ENCODE data around the gene HNRNPA3.
"Not testable (repeated sequence)": the region's sequence is repeated elsewhere in the genome, so short reads cannot be mapped to it uniquely, and the experiment has no call there.

The HNRNPA3 gene

GRCh38 chr2:177232098-177232704, 19.6 kb downstream of the HNRNPA3 start:
- no peak for DNase-seq (ENCODE audit: low read depth)

GRCh38 chr2:177234267-177234666, 21.7 kb downstream of the HNRNPA3 start:
- DNase-seq (ENCODE audit: low read depth) = no peak

DNA sequence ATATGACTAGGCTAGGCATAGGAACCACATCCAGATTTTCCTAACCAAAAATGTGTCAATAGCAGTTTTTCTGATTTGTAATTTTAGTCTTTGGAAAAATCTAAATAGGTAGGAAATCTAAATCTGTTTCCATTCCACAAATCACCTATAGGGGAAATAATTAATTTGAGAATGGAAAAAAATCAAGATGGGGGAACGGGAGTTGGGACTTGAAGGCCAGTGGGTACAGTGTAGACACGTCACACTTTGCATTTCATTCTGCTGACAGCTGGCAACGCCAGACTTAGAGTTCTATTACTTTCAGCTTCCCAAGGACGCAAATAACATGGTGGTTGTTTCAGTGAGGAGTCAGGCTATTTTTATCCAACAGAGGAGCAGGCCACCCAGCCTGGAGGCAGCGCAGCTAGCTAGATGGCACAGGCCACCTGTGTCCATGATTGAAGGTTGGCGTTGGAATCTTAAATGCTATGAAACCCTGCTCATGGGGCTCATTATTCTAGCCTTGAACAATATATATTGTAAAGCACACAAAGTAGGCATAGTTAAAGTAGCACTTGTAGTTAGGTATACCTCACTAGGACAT, 23.4 kb downstream of the HNRNPA3 start:
- no peak for DNase-seq (ENCODE audit: low read depth)

DNA sequence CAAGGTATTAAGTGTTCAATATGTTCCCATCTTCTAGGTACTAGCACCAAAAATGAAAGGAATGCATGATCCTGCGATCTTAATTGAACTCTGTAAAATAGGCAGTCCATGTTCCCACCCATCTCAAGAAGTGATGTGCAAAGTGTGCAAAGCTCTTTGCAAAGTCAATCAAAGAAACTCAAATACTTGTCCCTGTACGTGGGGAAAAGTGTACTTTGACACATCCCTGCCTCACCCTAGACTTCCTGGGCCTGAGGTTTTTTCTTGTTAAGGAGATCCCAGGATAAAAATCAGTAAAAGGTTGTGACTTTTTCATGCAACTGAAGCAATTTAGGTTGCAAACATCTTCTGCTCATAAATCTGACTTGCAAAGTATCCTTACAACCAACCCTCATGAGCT, 25.3 kb downstream of the HNRNPA3 start:
- no peak for DNase-seq (ENCODE audit: low read depth)

DNA sequence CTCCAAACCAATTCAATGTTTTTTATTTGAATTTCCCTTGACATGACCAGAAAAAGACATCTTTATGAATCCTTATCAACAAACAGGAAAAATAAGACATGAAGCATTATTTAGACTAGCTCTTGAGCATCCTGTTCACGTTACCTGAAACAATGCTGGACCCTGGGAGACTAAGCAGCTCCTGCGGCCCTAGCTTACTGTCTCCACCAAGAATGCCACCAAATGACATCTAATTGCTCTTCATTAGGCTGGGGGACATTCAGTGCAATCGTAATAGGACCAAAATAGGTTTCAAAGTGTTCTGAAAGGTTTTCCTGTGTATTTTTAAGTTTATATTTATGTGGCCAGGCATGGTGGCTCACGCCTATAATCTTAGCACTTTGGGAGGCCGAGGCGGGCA, 26.5 kb downstream of the HNRNPA3 start:
- no peak for DNase-seq (ENCODE audit: low read depth)

GRCh38 chr2:177239932-177240630, 27.5 kb downstream of the HNRNPA3 start:
- peak; percentile 40 for DNase-seq (ENCODE audit: low read depth)

DNA sequence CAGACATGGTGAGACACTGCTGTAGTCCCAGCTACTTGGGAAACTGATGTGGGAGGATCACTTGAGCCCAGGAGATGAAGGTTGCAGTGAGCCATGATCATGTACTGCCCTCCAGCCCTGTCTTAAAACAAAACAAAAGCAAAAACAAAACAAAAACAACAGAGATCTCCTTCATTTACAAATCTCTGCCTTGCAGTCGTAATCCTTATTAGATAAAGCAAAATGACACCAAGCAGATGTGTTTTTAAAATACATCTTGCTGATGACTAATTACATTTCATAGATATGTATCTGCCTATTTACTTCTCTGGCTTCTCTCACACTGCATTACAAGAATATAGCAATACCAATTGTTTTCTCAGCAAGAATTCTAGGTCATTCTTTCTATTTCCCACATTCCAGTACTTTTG, 29.1 kb downstream of the HNRNPA3 start:
- DNase-seq (ENCODE audit: low read depth) = peak; percentile 62

GRCh38 chr2:177242121-177242987, 29.8 kb downstream of the HNRNPA3 start:
- DNase-seq (ENCODE audit: low read depth) = peak; percentile 95

DNA sequence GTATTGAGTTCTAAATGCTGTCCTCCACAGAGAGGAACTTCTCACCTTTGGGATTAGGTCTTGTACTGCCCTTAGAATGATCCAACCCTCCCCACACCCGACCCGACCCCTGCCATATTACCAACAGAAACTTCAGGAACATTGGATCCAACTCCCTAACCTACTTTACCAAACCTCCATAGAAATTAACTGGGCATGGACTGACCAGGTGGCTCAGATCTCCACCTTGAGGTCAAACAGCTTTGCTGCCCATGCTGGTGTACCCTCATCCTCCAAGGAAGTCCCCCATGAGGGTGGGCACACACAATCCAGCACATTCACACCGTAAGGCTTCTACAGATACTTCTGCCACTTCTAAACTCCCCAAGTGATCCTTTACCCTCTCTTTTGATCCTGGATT, 30.5 kb downstream of the HNRNPA3 start:
- DNase-seq (ENCODE audit: low read depth) = no peak

DNA sequence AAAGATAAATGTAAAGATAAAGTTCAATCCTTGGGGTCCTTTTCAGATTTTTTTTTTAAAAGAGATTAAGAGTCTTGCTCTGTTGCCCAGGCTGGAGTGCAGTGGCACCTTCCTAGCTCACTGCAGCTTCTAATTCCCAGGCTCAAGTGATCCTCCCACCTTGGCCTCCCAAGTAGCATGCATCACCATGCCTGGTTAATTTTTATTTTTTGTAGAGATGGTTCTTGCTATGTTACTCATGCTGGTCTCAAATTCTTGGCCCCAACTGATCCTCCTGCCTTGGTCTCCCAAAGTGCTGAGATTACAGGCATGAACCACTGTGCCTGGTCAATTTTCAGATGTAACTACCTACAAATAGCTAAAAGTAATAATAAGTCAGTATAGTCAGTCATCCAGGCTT, 30.9 kb downstream of the HNRNPA3 start:
- no peak for DNase-seq (ENCODE audit: low read depth)

GRCh38 chr2:177244244-177244771, 31.7 kb downstream of the HNRNPA3 start:
- no peak for DNase-seq (ENCODE audit: low read depth)

- peak; percentile 72 for DNase-seq (ENCODE audit: low read depth)
Observed at GRCh38 chr2:177245010-177245422, 32.4 kb downstream of the HNRNPA3 start.

- DNase-seq (ENCODE audit: low read depth) = no peak
Observed at GRCh38 chr2:177246000-177246399, 33.4 kb downstream of the HNRNPA3 start.

GRCh38 chr2:177246523-177247030, 34.0 kb downstream of the HNRNPA3 start:
- DNase-seq (ENCODE audit: low read depth) = not testable (repeated sequence)

GRCh38 chr2:177247693-177248262, 35.2 kb downstream of the HNRNPA3 start:
- no peak for DNase-seq (ENCODE audit: low read depth)

- DNase-seq (ENCODE audit: low read depth) = no peak
Observed at GRCh38 chr2:177249038-177249437, 36.4 kb downstream of the HNRNPA3 start.

- DNase-seq (ENCODE audit: low read depth) = no peak
Observed at GRCh38 chr2:177250461-177250860, 37.9 kb downstream of the HNRNPA3 start.

DNA sequence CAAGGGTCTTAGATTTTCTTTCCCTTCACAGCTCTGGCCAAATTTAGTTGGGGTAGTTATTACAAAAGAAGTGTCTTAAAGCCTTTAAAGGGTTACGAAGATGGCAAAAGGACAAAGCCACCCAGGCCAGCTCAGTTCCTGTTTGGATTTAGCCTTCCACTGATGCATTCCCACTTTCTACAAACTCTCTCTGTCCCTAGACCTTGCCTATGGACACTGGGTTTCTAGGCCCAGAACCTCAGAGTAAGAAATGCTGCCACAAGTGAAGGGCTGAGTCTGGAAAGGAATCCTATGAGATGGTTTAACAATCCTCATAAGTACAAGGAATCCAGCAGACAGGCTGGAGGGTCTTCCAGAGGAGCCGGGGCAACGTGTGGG, 38.6 kb downstream of the HNRNPA3 start:
- no peak for DNase-seq (ENCODE audit: low read depth)

GRCh38 chr2:177252808-177253531, 40.4 kb downstream of the HNRNPA3 start:
- DNase-seq (ENCODE audit: low read depth) = peak; percentile 32

- DNase-seq (ENCODE audit: low read depth) = no peak
Observed at GRCh38 chr2:177253704-177254103, 41.1 kb downstream of the HNRNPA3 start.
